HepG2 (cell line): ENCODE data around the gene ARL6IP4. TPM values are rescaled to one million over a fixed set of nuclear protein-coding genes. Genes with fewer than 3 reads are reported as not detected.

Experiments used
- EEA1 ChIP-seq: sonication (generic); formaldehyde crosslinking; IDR thresholded peaks from 2 replicates; pipeline ENCODE4 v1.5.1; 2020; ENCODE audit warnings: mild to moderate bottlenecking, missing genetic modification reagents, borderline replicate concordance
- IRX3 ChIP-seq: sonication (generic); formaldehyde crosslinking; IDR thresholded peaks from 2 replicates; pipeline ENCODE4 v1.8.1; 2023; ENCODE audit warnings: mild to moderate bottlenecking, low read depth, missing genetic modification reagents, borderline replicate concordance
- KLF9 ChIP-seq: IDR thresholded peaks from 2 replicates; pipeline ENCODE4 v1.6.1; 2016; ENCODE audit warnings: low read depth
- NFRKB ChIP-seq: fragments of 450-650 bp; IDR thresholded peaks from 2 replicates; pipeline ENCODE4 v1.6.1; 2017
- PTBP1 ChIP-seq: fragments of 200-400 bp; formaldehyde crosslinking; IDR thresholded peaks from 2 replicates; pipeline ENCODE4 v1.6.1; 2018; ENCODE audit warnings: low read length, low read depth; ENCODE audit not compliant: poor library complexity, severe bottlenecking
- RBM22 ChIP-seq: fragments of 200-400 bp; formaldehyde crosslinking; optimal IDR thresholded peaks from 2 replicates; pipeline ENCODE3; 2017; ENCODE audit warnings: mild to moderate bottlenecking, low read length, moderate library complexity
- SOX5 ChIP-seq: IDR thresholded peaks from 2 replicates; pipeline ENCODE4 v1.6.1; 2016; ENCODE audit warnings: borderline replicate concordance
- ZBTB42 ChIP-seq: sonication (generic); formaldehyde crosslinking; IDR thresholded peaks from 2 replicates; pipeline ENCODE4 v1.5.0; 2020; ENCODE audit warnings: mild to moderate bottlenecking, missing genetic modification reagents
- ZFP37 ChIP-seq: sonication (generic); formaldehyde crosslinking; IDR thresholded peaks from 2 replicates; pipeline ENCODE4 v1.4.0; 2020; ENCODE audit warnings: missing genetic modification reagents, borderline replicate concordance
- ZNF142 ChIP-seq: sonication (generic); formaldehyde crosslinking; IDR thresholded peaks from 2 replicates; pipeline ENCODE4 v1.4.0; 2020; ENCODE audit warnings: missing genetic modification reagents
- ZNF17 ChIP-seq: sonication (generic); formaldehyde crosslinking; IDR thresholded peaks from 2 replicates; pipeline ENCODE4 v1.5.0; 2020; ENCODE audit warnings: mild to moderate bottlenecking, missing genetic modification reagents
- ZNF232 ChIP-seq: sonication (generic); formaldehyde crosslinking; IDR thresholded peaks from 2 replicates; pipeline ENCODE4 v1.4.0; 2020; ENCODE audit warnings: missing genetic modification reagents, borderline replicate concordance
- ZNF235 ChIP-seq: sonication (generic); formaldehyde crosslinking; IDR thresholded peaks from 2 replicates; pipeline ENCODE4 v1.8.1; 2023; ENCODE audit warnings: mild to moderate bottlenecking, missing genetic modification reagents, borderline replicate concordance
- ZNF274 ChIP-seq: sonication (generic); formaldehyde crosslinking; IDR thresholded peaks from 2 replicates; pipeline ENCODE4 v1.5.1; 2020; ENCODE audit warnings: mild to moderate bottlenecking, missing genetic modification reagents
- ZNF563 ChIP-seq: sonication (generic); formaldehyde crosslinking; IDR thresholded peaks from 2 replicates; pipeline ENCODE4 v1.8.0; 2022; ENCODE audit warnings: mild to moderate bottlenecking, moderate library complexity, missing genetic modification reagents
- ZNF761 ChIP-seq: sonication (generic); formaldehyde crosslinking; conservative IDR thresholded peaks from 2 replicates; pipeline ENCODE4 v1.4.0; 2020; ENCODE audit warnings: mild to moderate bottlenecking, missing genetic modification reagents
- ZSCAN25 ChIP-seq: sonication (generic); formaldehyde crosslinking; IDR thresholded peaks from 2 replicates; pipeline ENCODE4 v1.8.0; 2022; ENCODE audit warnings: mild to moderate bottlenecking, missing genetic modification reagents
- polyA plus RNA-seq, 8 experiments: library from polyadenylated mRNA; depleted of rRNA in 3 of 8; stranded (reverse) in 7 of 8; unstranded in 1 of 8; fragments of >200 nt; fragmentation: Illumina TruSeq in 4 of 8; extraction: Trizol in 4 of 8; gene quantifications; 2 replicates each; pipeline versions ENCODE4 v1.2.1 to v1.2.3, GENCODE V29; 2011 to 2016; ENCODE audit warnings: low read depth in 4 of 8, missing spikeins in 1 of 8, mixed read lengths in 1 of 8; ENCODE audit not compliant: insufficient read depth in 1 of 8
- total RNA-seq, 5 experiments: library from RNA; depleted of rRNA; stranded (reverse); fragments of >200 nt; fragmentation: Illumina TruSeq; extraction: Trizol; gene quantifications; 2 replicates each; pipeline ENCODE4 v1.2.3, GENCODE V29; 2016; ENCODE audit warnings: low read depth in 1 of 5
- TF ChIP-seq, protein P1 (sequence below): sonication (generic); formaldehyde crosslinking; IDR thresholded peaks from 2 replicates; pipeline ENCODE4 v1.4.0; 2020; ENCODE audit warnings: mild to moderate bottlenecking, missing genetic modification reagents

Gene ARL6IP4
- total and polyA plus RNA-seq, 2 of the 13 experiments (the other 11 are each of a cell fraction or from before 2014, with no cell fraction given): 155 to 220 TPM

DNA sequence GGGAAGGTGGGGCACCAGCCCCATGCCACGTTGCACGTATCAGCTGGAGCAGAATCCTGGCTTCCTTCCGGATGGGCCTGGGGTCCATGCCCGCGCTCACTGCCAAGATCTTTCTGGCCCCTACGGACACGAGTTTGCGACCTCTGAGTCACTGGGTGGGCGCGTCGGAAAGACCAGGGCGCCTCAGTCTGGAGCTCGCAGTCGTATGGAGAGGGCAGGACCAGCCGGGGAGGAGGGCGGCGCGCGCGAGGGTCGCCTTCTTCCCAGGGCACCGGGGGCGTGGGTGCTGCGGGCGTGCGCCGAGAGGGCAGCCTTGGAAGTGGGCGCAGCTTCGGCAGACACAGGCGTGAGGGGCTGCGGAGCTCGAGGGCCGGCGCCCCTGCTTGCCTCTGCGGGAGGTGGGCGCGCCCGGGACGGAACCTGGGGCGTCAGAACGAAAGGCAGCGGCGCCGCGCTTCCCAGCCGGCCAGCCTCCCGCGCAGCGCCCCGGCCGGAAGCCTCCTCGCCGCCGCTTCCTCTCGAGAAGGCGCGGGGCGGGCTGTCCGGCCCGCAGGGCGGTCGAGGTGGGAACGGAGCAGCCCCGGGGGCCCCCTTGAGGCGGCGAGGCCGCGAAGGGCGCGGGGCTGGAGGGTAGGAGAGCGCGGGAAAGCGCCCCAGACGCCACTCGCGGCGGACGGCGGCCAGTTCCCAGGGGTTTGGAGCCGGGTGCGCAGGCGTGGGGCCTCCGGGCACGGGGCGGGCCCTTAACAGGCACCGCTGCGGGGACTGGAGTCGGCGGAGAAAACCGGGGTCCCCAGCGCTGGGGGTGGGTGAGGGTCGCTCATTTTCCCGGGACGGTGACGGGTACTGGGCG is at the start of gene ARL6IP4 (continued):
- TF ChIP-seq ZNF142 (CRISPR knock-in tag) (peak; percentile 69; the same call in 1 of the 2 replicates), IRX3 (CRISPR knock-in tag) (peak; percentile 88; the same call in 1 of the 2 replicates), ZNF563 (no peak; the same call in none of the 2 replicates), NFRKB (no peak), ZFP37 (no peak), SOX5 (CRISPR knock-in tag) (no peak), ZNF761 (CRISPR knock-in tag) (peak; percentile 84), ZNF274 (0 out of 2 replicates have a peak, but pooled peaks have one; percentile 68), ZSCAN25 (CRISPR knock-in tag) (peak; percentile 78), ZNF17 (no peak), RBM22 (no peak), ZNF232 (CRISPR knock-in tag) (peak; percentile 85; the same call in 1 of the 2 replicates), EEA1 (CRISPR knock-in tag) (peak; percentile 68; the same call in 1 of the 2 replicates), PTBP1 (peak; percentile 70), ZNF235 (CRISPR knock-in tag) (peak; percentile 98), ZBTB42 (CRISPR knock-in tag) (no peak), KLF9 (CRISPR knock-in tag) (no peak)
- TF ChIP-seq, protein P1, sequence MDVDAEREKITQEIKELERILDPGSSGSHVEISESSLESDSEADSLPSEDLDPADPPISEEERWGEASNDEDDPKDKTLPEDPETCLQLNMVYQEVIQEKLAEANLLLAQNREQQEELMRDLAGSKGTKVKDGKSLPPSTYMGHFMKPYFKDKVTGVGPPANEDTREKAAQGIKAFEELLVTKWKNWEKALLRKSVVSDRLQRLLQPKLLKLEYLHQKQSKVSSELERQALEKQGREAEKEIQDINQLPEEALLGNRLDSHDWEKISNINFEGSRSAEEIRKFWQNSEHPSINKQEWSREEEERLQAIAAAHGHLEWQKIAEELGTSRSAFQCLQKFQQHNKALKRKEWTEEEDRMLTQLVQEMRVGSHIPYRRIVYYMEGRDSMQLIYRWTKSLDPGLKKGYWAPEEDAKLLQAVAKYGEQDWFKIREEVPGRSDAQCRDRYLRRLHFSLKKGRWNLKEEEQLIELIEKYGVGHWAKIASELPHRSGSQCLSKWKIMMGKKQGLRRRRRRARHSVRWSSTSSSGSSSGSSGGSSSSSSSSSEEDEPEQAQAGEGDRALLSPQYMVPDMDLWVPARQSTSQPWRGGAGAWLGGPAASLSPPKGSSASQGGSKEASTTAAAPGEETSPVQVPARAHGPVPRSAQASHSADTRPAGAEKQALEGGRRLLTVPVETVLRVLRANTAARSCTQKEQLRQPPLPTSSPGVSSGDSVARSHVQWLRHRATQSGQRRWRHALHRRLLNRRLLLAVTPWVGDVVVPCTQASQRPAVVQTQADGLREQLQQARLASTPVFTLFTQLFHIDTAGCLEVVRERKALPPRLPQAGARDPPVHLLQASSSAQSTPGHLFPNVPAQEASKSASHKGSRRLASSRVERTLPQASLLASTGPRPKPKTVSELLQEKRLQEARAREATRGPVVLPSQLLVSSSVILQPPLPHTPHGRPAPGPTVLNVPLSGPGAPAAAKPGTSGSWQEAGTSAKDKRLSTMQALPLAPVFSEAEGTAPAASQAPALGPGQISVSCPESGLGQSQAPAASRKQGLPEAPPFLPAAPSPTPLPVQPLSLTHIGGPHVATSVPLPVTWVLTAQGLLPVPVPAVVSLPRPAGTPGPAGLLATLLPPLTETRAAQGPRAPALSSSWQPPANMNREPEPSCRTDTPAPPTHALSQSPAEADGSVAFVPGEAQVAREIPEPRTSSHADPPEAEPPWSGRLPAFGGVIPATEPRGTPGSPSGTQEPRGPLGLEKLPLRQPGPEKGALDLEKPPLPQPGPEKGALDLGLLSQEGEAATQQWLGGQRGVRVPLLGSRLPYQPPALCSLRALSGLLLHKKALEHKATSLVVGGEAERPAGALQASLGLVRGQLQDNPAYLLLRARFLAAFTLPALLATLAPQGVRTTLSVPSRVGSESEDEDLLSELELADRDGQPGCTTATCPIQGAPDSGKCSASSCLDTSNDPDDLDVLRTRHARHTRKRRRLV (CRISPR knock-in tag): no peak
